OCI-LY1 (cell line): ENCODE measurements around the gene BAX.

Experiments used
- EZH2 ChIP-seq: fragments of 200-600 bp; sonication (generic), shearing (Covaris generic); IDR thresholded peaks from 2 replicates; pipeline ENCODE4 v1.8.0; 2017; ENCODE audit warnings: borderline replicate concordance, mixed run types, mild to moderate bottlenecking, antibody characterized with exemption, low read length, moderate library complexity, mixed read lengths
- TF ChIP-seq, protein P1 (sequence below): fragments of 200-600 bp; sonication (generic), shearing (Covaris generic); IDR thresholded peaks from 2 replicates; pipeline ENCODE4 v1.5.1; 2017; ENCODE audit warnings: mild to moderate bottlenecking, antibody characterized with exemption, low read length, moderate library complexity, mixed read lengths

DNA sequence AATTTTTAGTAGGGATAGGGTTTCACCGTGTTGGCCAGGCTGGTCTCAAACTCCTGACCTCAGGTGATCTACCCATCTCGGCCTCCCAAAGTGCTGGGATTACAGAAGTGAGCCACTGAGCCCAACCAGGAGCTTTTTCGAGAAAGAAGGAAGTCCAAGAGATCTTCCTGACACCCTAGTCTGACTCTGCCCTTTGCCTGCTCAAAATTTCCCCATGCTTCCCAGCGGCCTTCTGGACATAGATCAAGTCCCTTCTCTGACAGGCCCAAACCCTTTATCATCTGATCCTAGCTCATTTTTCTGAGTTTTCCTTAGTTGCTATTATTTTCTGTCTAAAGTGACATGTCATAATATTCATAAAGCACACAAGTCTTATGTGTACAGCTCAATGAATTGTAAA is 1.5 kb upstream of the BAX start:
- TF ChIP-seq, protein P1, sequence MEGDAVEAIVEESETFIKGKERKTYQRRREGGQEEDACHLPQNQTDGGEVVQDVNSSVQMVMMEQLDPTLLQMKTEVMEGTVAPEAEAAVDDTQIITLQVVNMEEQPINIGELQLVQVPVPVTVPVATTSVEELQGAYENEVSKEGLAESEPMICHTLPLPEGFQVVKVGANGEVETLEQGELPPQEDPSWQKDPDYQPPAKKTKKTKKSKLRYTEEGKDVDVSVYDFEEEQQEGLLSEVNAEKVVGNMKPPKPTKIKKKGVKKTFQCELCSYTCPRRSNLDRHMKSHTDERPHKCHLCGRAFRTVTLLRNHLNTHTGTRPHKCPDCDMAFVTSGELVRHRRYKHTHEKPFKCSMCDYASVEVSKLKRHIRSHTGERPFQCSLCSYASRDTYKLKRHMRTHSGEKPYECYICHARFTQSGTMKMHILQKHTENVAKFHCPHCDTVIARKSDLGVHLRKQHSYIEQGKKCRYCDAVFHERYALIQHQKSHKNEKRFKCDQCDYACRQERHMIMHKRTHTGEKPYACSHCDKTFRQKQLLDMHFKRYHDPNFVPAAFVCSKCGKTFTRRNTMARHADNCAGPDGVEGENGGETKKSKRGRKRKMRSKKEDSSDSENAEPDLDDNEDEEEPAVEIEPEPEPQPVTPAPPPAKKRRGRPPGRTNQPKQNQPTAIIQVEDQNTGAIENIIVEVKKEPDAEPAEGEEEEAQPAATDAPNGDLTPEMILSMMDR, result no peak
- TF ChIP-seq EZH2, result no peak
